GM23248 (cell line): Measurements from ENCODE around the gene SKI. TPM values are rescaled to one million over a fixed set of nuclear protein-coding genes. Genes with fewer than 3 reads are reported as not detected.

Source experiments
- DNase-seq: peaks from one replicate; pipeline ENCODE4 v3.0.0-alpha.2; 2015
- H2AFZ ChIP-seq: fragments of 200-600 bp; sonication (generic); 2 replicates; pipeline ENCODE4 v1.6.1; 2016; ENCODE audit warnings: antibody characterized with exemption
- H3F3A ChIP-seq: fragments of 200-600 bp; sonication (generic); 2 replicates; pipeline ENCODE4 v1.6.1; 2016; ENCODE audit warnings: mild to moderate bottlenecking, antibody characterized with exemption, mixed run types; ENCODE audit not compliant: insufficient read depth
- H3K27ac ChIP-seq: fragments of 200-600 bp; sonication (generic); 2 replicates; pipeline ENCODE4 v1.5.1; 2016; ENCODE audit warnings: mild to moderate bottlenecking
- H3K27me3 ChIP-seq: fragments of 200-600 bp; sonication (generic); replicated peaks from 2 replicates; pipeline ENCODE4 v1.6.1; 2016; ENCODE audit warnings: mild to moderate bottlenecking; ENCODE audit not compliant: insufficient read depth
- H3K36me3 ChIP-seq: fragments of 200-600 bp; sonication (generic); 2 replicates; pipeline ENCODE4 v1.6.1; 2016; ENCODE audit warnings: low read depth, mild to moderate bottlenecking
- H3K4me1 ChIP-seq: fragments of 200-600 bp; sonication (generic); 2 replicates; pipeline ENCODE4 v1.6.1; 2016; ENCODE audit warnings: mild to moderate bottlenecking; ENCODE audit not compliant: insufficient read depth
- H3K4me2 ChIP-seq: fragments of 200-600 bp; sonication (generic); one replicate; pipeline ENCODE4 v1.6.1; 2016; ENCODE audit warnings: mild to moderate bottlenecking; ENCODE audit not compliant: unreplicated experiment
- H3K4me3 ChIP-seq: fragments of 200-600 bp; sonication (generic); 2 replicates; pipeline ENCODE4 v1.5.1; 2016; ENCODE audit warnings: mild to moderate bottlenecking
- H3K79me2 ChIP-seq: fragments of 200-600 bp; sonication (generic); 2 replicates; pipeline ENCODE4 v1.6.1; 2016; ENCODE audit warnings: mild to moderate bottlenecking; ENCODE audit not compliant: insufficient read depth
- H3K9ac ChIP-seq: fragments of 200-600 bp; sonication (generic); 2 replicates; pipeline ENCODE4 v1.6.1; 2016; ENCODE audit warnings: mild to moderate bottlenecking
- H3K9me2 ChIP-seq: fragments of 200-600 bp; sonication (generic); 2 replicates; pipeline ENCODE4 v1.6.1; 2016; ENCODE audit warnings: mixed run types, mild to moderate bottlenecking, moderate library complexity; ENCODE audit not compliant: insufficient read depth
- H3K9me3 ChIP-seq: fragments of 200-600 bp; sonication (generic); one replicate; pipeline ENCODE4 v1.6.1; 2017; ENCODE audit warnings: low read depth
- H4K20me1 ChIP-seq: fragments of 200-600 bp; sonication (generic); 2 replicates; pipeline ENCODE4 v1.6.0; 2016; ENCODE audit not compliant: insufficient read depth
- EZH2 ChIP-seq: fragments of 200-600 bp; sonication (generic); IDR thresholded peaks from 2 replicates; pipeline ENCODE4 v1.6.1; 2018; ENCODE audit warnings: antibody characterized with exemption, mild to moderate bottlenecking; ENCODE audit not compliant: insufficient read depth, poor library complexity, severe bottlenecking
- EZH2phosphoT487 ChIP-seq: fragments of 200-600 bp; sonication (generic); IDR thresholded peaks from 2 replicates; pipeline ENCODE4 v1.6.1; 2018; ENCODE audit warnings: antibody characterized with exemption, moderate library complexity, mild to moderate bottlenecking, low read depth; ENCODE audit not compliant: insufficient read depth
- WGBS, 2 experiments: methylation state at CpG; one replicate each; pipeline ENCODE4 v1.1.6; 2015 to 2017; ENCODE audit warnings: low lambda C conversion rate in 2 of 2, low coverage in 1 of 2; ENCODE audit errors: missing lambda C conversion rate in 2 of 2; 5-methylcytosine and 5-hydroxymethylcytosine counted together
- in situ Hi-C: fragments of 300-500 bp; cut with MboI; formaldehyde crosslinking; loops from 2 replicates; pipeline ENCODE4 v1.15.0; 2020
- polyA plus RNA-seq: library from polyadenylated mRNA; unstranded; fragments of >200 nt; fragmentation: Nextera tagmentation; extraction: Ambion mirVana; gene quantifications from 2 replicates; pipeline ENCODE4 v1.2.1, GENCODE V29; 2016
- total RNA-seq: library from RNA; depleted of rRNA; stranded (reverse); fragments of >200 nt; shearing (Covaris generic); gene quantifications from 2 replicates; pipeline ENCODE4 v1.2.3, GENCODE V29; 2014

The SKI gene
- total and polyA plus RNA-seq, 2 experiments from 2014 or later = 3.8 to 23.1 TPM

GRCh38 chr1:2320760-2321667 is 92.9 kb downstream of the SKI start:
- Histone ChIP-seq H2AFZ (no peak overlapping the region), H4K20me1 (no peaks in the 10 kb centered on the region), H3K27me3 (no peaks in the 10 kb centered on the region), H3K4me1 (peaks cover 10% of the 10 kb centered on the region), H3K9me2 (no peaks in the 10 kb centered on the region), H3K4me3 (no peak overlapping the region), H3K9ac (peak overlapping the region; percentile 91), H3F3A (no peaks in the 10 kb centered on the region), H3K9me3 (no peaks in the 10 kb centered on the region), H3K4me2 (peak overlapping the region; percentile 89), H3K36me3 (no peaks in the 10 kb centered on the region), H3K27ac (no peak overlapping the region), H3K79me2 (no peaks in the 10 kb centered on the region)
- WGBS, 2 experiments = 56 to 61% methylated on average over 39 to 40 of the region's 41 CpGs
- peak; percentile 37 for DNase-seq
- in situ Hi-C loops = no loop called here
- TF ChIP-seq EZH2 (no peak), EZH2phosphoT487 (no peak)

- WGBS, 2 experiments = 4 to 5% methylated on average over 30 of the region's 30 CpGs
- no peaks in the 10 kb centered on the region for H4K20me1 ChIP-seq
- H3K27ac ChIP-seq = peak overlapping the region; percentile 77
- H3F3A ChIP-seq = no peaks in the 10 kb centered on the region
- H3K4me1 ChIP-seq = peaks cover 10% of the 10 kb centered on the region
- H3K27me3 ChIP-seq = no peaks in the 10 kb centered on the region
- H3K4me3 ChIP-seq = peak overlapping the region; percentile 56
- peak overlapping the region; percentile 91 for H3K9ac ChIP-seq
- TF ChIP-seq EZH2phosphoT487 (no peak), EZH2 (no peak)
- in situ Hi-C loops = no loop called here
- DNase-seq = peak; percentile 97
- H3K79me2 ChIP-seq = no peaks in the 10 kb centered on the region
- no peaks in the 10 kb centered on the region for H3K9me3 ChIP-seq
- no peaks in the 10 kb centered on the region for H3K9me2 ChIP-seq
- H2AFZ ChIP-seq = peak overlapping the region; percentile 33
- peak overlapping the region; percentile 89 for H3K4me2 ChIP-seq
- no peaks in the 10 kb centered on the region for H3K36me3 ChIP-seq
Observed at GRCh38 chr1:2322065-2322571, 94.0 kb downstream of the SKI start.

- Histone ChIP-seq H3K27me3 (no peaks in the 10 kb centered on the region), H3K4me1 (peaks cover 10% of the 10 kb centered on the region), H2AFZ (peak overlapping the region; percentile 33; the same call in 1 of the 2 replicates), H3K27ac (peak overlapping the region; percentile 77), H3K9me3 (no peaks in the 10 kb centered on the region), H3F3A (no peaks in the 10 kb centered on the region), H3K4me2 (peak overlapping the region; percentile 89), H4K20me1 (no peaks in the 10 kb centered on the region), H3K4me3 (peak overlapping the region; percentile 56), H3K79me2 (no peaks in the 10 kb centered on the region), H3K9me2 (no peaks in the 10 kb centered on the region), H3K9ac (peak overlapping the region; percentile 91), H3K36me3 (no peaks in the 10 kb centered on the region)
- WGBS, 2 experiments = 42 to 51% methylated on average over 37 to 41 of the region's 41 CpGs
- DNase-seq = peak; percentile 76
- no peak for TF ChIP-seq EZH2
- TF ChIP-seq EZH2phosphoT487 = no peak
- in situ Hi-C loops = no loop called here
Observed at GRCh38 chr1:2322581-2323211, 94.6 kb downstream of the SKI start.

- Histone ChIP-seq H3K4me1 (peaks cover 10% of the 10 kb centered on the region), H3K27me3 (no peaks in the 10 kb centered on the region), H3K4me3 (no peak overlapping the region), H3K9ac (no peak overlapping the region), H3K27ac (no peak overlapping the region), H2AFZ (no peak overlapping the region), H3F3A (no peaks in the 10 kb centered on the region), H3K79me2 (no peaks in the 10 kb centered on the region), H3K4me2 (no peak overlapping the region), H3K36me3 (no peaks in the 10 kb centered on the region), H3K9me3 (no peaks in the 10 kb centered on the region), H3K9me2 (no peaks in the 10 kb centered on the region), H4K20me1 (no peaks in the 10 kb centered on the region)
- in situ Hi-C loops = no loop called here
- no peak for DNase-seq
- TF ChIP-seq EZH2phosphoT487 (no peak), EZH2 (no peak)
- 92 to 96% methylated on average over 11 to 16 of the region's 16 CpGs for WGBS, 2 experiments
Observed at GRCh38 chr1:2323451-2323974, 95.4 kb downstream of the SKI start.
